Neural crest cell (in vitro differentiated cells): ENCODE data around the gene TCIRG1. TPM values are rescaled to one million over a fixed set of nuclear protein-coding genes. Genes with fewer than 3 reads are reported as not detected.

Experiments used
- DNase-seq: peaks from one replicate; pipeline ENCODE4 v3.0.0; 2021; ENCODE audit warnings: low read depth, mixed read lengths, low spot score
- H3K27ac Mint-ChIP-seq: one replicate; pipeline ENCODE4 v1.8.0; 2021; ENCODE audit warnings: mild to moderate bottlenecking, mixed read lengths; ENCODE audit not compliant: unreplicated experiment
- H3K27me3 Mint-ChIP-seq: 2 replicates; pipeline ENCODE4 v1.8.0; 2021; ENCODE audit warnings: low read depth, mild to moderate bottlenecking, mixed read lengths
- H3K36me3 Mint-ChIP-seq: 2 replicates; pipeline ENCODE4 v1.8.0; 2021; ENCODE audit warnings: low read depth, mild to moderate bottlenecking, mixed read lengths
- H3K4me1 Mint-ChIP-seq: 2 replicates; pipeline ENCODE4 v1.8.0; 2021; ENCODE audit warnings: mixed read lengths
- H3K4me3 Mint-ChIP-seq: one replicate; pipeline ENCODE4 v1.8.0; 2021; ENCODE audit warnings: mild to moderate bottlenecking, mixed read lengths
- H3K9me3 Mint-ChIP-seq: 2 replicates; pipeline ENCODE4 v1.8.0; 2021; ENCODE audit warnings: mixed read lengths
- microRNA-seq: library from miRNA; unstranded; fragments of <30 nt; microRNA quantifications from one replicate; pipeline ENCODE4, GENCODE V29; 2020
- total RNA-seq: library from RNA; stranded (reverse); gene quantifications from 2 replicates; pipeline ENCODE4 v1.2.1, GENCODE V29; 2021
- TF ChIP-seq, protein P1 (sequence below): fragments of 200-600 bp; sonication (generic); conservative IDR thresholded peaks from 2 replicates; pipeline ENCODE4 v1.5.0; 2021; ENCODE audit warnings: antibody characterized with exemption, mild to moderate bottlenecking

TCIRG1 gene
- total RNA-seq, 1 donor from 2014 or later, result 10.2 TPM

GRCh38 chr11:68096962-68097361 is 58.1 kb downstream of the TCIRG1 start:
- DNase-seq, result no peak
- Mint-ChIP-seq H3K27me3 (no peaks in the 10 kb centered on the region), H3K27ac (no peak overlapping the region), H3K4me1 (peaks cover 17% of the 10 kb centered on the region), H3K36me3 (peaks cover 8% of the 10 kb centered on the region), H3K9me3 (peaks cover under 1% of the 10 kb centered on the region), H3K4me3 (no peak overlapping the region)
- TF ChIP-seq, protein P1, sequence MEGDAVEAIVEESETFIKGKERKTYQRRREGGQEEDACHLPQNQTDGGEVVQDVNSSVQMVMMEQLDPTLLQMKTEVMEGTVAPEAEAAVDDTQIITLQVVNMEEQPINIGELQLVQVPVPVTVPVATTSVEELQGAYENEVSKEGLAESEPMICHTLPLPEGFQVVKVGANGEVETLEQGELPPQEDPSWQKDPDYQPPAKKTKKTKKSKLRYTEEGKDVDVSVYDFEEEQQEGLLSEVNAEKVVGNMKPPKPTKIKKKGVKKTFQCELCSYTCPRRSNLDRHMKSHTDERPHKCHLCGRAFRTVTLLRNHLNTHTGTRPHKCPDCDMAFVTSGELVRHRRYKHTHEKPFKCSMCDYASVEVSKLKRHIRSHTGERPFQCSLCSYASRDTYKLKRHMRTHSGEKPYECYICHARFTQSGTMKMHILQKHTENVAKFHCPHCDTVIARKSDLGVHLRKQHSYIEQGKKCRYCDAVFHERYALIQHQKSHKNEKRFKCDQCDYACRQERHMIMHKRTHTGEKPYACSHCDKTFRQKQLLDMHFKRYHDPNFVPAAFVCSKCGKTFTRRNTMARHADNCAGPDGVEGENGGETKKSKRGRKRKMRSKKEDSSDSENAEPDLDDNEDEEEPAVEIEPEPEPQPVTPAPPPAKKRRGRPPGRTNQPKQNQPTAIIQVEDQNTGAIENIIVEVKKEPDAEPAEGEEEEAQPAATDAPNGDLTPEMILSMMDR, result no peak

- H3K36me3 Mint-ChIP-seq, result peaks cover 18% of the 10 kb centered on the region
- peaks cover 6% of the 10 kb centered on the region for H3K9me3 Mint-ChIP-seq
- TF ChIP-seq, protein P1, result no peak
- H3K27ac Mint-ChIP-seq, result no peak overlapping the region
- H3K27me3 Mint-ChIP-seq, result no peaks in the 10 kb centered on the region
- DNase-seq, result no peak
- no peak overlapping the region for H3K4me3 Mint-ChIP-seq
- peaks cover 17% of the 10 kb centered on the region for H3K4me1 Mint-ChIP-seq
Measured at GRCh38 chr11:68099057-68099456, 60.2 kb downstream of the TCIRG1 start.

- peaks cover 18% of the 10 kb centered on the region for H3K36me3 Mint-ChIP-seq
- no peaks in the 10 kb centered on the region for H3K27me3 Mint-ChIP-seq
- peaks cover 17% of the 10 kb centered on the region for H3K4me1 Mint-ChIP-seq
- peaks cover 6% of the 10 kb centered on the region for H3K9me3 Mint-ChIP-seq
- no peak for DNase-seq
- no peak overlapping the region for H3K4me3 Mint-ChIP-seq
- no peak overlapping the region for H3K27ac Mint-ChIP-seq
- TF ChIP-seq, protein P1, result no peak
Measured at GRCh38 chr11:68099474-68100405, 60.9 kb downstream of the TCIRG1 start.

Small RNA genes within 50 kb of the gene (microRNA-seq; reads per million reads assigned to microRNA genes)
- gene MIR4691, result not detected
- gene MIR6753, result not detected
- 7.1 reads per million, percentile 8 among the genes with 10 or more reads in this experiment for gene MIR7113

Other genes starting within 250 kb of the TCIRG1 start
- 3.9 and 4.3 TPM in 2 replicates for gene UNC93B1, start 34.9 kb upstream of the TCIRG1 start, total RNA-seq
- 0.23 and 0.35 TPM in 2 replicates for gene ALDH3B1, start 28.7 kb upstream of the TCIRG1 start, total RNA-seq
- 150 and 155 TPM in 2 replicates for gene NDUFS8, start 8.3 kb upstream of the TCIRG1 start, total RNA-seq
- 44.2 and 46.4 TPM in 2 replicates for gene CHKA, start 82.4 kb downstream of the TCIRG1 start, total RNA-seq
- 42.7 and 43.7 TPM in 2 replicates for gene KMT5B, start 174.3 kb downstream of the TCIRG1 start, total RNA-seq
- 54.2 and 54.5 TPM in 2 replicates for gene C11orf24, start 232.9 kb downstream of the TCIRG1 start, total RNA-seq